ENCODE measurements around the gene EFCAB12.
"Not testable (repeated sequence)": the region's sequence is repeated elsewhere in the genome, so short reads cannot be mapped to it uniquely, and the experiment has no call there.

The EFCAB12 gene

GRCh38 chr3:129364811-129365210 is 63.6 kb downstream of the EFCAB12 start:
- DNase-seq, result not testable (repeated sequence)

DNA sequence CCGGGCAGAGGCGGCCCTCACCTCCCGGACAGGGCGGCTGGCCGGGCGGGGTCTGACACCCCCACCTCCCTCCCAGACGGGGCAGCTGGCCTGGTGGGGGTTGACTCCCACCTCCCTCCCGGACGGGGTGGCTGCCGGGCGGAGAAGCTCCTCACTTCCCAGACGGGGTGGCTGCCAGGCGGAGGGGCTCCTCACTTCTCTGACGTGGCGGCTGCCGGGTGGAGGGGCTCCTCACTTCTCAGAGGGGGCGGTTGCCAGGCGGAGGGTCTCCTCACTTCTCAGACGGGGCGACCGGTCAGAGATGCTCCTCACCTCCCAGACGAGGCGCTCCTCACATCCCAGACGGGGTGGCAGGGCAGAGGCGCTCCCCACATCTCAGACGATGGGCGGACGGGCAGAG is 65.1 kb downstream of the EFCAB12 start:
- DNase-seq, result not testable (repeated sequence)

GRCh38 chr3:129360705-129361460 is 67.6 kb downstream of the EFCAB12 start:
- no peak for DNase-seq

DNA sequence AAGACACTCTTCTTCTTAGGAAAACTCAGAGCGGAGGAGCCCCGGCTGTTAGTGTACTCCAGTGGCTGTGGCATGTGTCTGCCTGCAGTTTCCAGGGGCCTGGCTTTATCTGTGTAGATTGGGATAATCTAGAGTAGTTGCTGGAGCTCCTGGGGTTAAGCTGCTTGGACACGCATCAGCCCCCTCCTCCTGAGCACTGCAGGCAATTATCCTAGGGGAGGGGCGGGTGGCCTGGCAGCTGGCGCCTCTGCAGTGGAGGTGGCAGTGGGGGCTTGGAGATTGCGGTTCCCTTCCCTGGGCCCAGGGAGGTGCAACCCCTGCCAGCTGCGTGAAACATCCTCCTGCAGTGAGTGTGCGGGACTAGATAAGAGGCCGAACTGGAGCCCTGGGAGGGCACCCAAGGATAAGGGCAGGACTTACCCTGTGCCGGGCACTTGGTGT is 68.2 kb downstream of the EFCAB12 start:
- no peak for DNase-seq

DNA sequence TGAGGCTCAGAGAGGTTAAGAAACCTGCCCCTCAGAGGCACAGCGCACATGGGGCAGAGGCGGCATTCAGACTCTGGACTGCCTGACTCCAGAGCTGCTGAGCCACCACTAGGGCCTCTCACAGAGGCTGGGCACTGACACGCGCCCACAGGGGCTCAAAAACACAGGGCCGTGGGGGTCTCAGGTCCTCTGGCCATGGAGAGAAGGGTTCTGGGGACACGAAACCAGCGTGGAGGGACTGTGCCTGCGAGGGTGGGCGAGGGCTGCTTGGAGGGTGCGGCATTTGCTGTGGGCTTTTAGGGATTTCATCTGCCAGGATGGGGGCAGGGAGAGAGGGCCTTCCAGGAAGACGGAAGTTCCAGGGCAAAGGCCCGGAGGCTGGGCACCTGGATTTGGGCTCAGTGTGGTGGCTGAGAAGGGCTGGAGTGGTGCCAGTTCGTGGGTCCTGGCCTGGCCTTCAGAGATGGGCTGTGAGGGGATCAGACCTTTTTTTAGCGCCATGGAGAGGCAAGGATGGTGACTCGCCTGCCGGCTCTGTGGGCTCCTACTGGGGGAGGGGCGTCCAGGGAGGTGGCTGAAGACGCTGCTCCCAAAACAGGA is 69.6 kb downstream of the EFCAB12 start:
- DNase-seq, result no peak

DNA sequence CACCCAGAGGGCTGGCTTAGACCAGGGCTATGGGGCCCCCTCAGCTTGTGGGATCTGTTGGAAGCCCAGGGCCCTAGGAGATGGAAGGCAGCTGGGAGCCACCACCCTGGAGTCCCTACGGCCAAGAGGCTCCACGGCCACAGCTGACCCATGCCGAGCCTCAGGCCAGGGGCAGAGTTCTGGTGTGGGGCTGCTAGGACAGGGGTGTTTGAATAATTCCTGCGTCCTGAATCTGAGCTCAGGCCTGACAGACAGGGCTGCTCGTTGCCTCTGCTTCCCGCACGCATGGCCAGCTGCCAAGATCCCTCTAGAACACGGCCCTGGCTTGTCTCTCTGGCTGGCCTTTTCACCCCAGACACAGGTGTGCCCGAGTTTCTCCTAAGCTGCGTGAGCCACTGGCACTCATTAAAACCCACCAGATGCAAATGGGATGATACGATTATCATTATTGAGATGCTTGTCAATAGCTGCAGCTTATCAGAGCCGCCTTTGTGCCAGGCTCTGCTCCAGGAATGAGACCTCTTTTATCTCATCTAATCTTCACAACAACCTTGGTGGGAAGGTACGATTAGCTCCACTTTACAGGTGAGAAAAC is 70.2 kb downstream of the EFCAB12 start:
- DNase-seq, result no peak

GRCh38 chr3:129357616-129358015 is 70.8 kb downstream of the EFCAB12 start:
- no peak for DNase-seq

GRCh38 chr3:129356756-129357425 is 71.5 kb downstream of the EFCAB12 start:
- no peak for DNase-seq

- no peak for DNase-seq
These were observed 74.9 kb downstream of the EFCAB12 start for GRCh38 chr3:129353589-129353941.

DNA sequence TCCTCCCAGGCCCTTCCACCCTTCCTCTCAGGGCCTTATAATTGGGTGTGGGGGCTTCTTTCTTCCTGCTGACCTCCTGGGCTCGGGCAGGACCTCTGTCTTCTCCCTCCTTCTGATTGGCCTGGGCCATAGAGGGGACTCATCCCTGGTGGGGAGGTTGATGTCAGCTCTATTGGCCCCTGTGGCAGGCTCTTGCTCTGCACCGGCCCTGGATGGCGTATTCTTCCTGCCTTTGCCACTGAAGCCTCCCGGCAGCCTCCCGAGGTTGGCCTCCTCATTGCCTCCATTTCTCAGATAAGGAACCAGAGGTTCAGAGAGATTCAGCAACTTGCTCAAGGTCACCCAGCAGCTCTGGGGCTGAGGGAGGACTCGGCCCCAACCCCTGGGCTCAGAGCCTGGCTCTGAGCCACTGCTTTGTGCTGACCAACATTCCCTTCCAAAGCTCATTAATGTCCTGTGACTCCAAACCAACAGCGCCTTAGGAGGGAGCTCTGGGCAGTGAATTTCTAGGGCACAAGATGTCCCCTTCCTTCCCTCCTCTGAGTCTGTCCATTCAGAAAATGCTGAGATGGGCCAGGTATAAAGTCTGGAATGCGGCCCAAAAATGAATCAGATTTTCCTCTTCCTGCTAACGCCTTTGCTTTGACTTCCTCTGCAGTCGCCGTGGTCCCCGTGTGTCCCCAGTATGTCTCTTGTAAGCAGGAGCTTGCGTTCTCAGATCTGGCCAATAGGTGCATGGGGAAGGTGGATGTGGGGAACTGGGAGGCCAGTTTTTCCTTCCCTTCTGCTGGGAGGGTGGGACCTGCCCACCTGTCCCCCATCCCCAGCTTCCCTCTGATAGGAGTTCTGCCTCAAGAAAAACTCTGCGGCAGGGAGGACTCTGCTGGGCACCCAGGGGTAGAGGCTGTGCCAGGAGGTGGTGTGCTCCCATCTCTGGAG is 75.5 kb downstream of the EFCAB12 start:
- no peak for DNase-seq

GRCh38 chr3:129352045-129352444 is 76.4 kb downstream of the EFCAB12 start:
- DNase-seq, result no peak

Data from DMS79 (cell line).